GM20431 (cell line): ENCODE data around the gene AMDHD1.
"Not testable (repeated sequence)": the region's sequence is repeated elsewhere in the genome, so short reads cannot be mapped to it uniquely, and the experiment has no call there.

Experiments
- in situ Hi-C: fragments of 300-500 bp; cut with MseI, MboI; formaldehyde crosslinking; loops from one replicate; pipeline ENCODE4 v1.15.0; 2020; ENCODE audit warnings: low sequenced_read_pairs; ENCODE audit not compliant: unreplicated experiment

The AMDHD1 gene

GRCh38 chr12:95960241-95960640, 17.1 kb downstream of the AMDHD1 start:
- in situ Hi-C loops, result no loop called here

- in situ Hi-C loops, result no loop called here
Measured at GRCh38 chr12:95962222-95962621, 19.1 kb downstream of the AMDHD1 start.

- in situ Hi-C loops, result no loop called here
Measured at GRCh38 chr12:95963096-95963495, 20.0 kb downstream of the AMDHD1 start.

DNA sequence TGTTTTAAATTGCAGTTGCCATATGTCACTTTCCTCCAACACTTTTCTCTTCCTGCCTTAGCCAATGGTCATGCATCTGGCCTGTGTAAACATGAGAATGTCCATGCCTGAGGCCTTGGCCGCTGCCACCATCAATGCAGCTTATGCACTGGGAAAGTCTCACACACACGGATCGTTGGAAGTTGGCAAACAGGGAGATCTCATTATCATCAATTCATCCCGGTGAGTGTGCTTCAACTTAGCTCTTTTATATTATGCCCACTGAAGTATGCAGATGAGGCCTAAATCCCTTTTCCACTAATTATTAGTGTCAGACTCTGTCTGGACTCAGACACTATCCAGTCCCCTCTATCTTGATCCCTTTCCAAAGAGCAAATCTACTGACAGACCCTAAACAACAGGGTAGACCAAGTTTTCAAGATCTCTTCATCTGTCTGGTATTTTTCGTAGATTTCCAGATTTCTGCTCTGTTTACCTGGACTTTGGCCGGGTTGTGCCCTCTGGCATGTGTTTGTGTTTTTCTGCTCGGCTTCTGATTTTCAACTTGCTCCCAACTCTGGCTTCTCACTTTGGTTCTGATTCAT, 23.2 kb downstream of the AMDHD1 start:
- in situ Hi-C loops, result no loop called here

GRCh38 chr12:95967301-95967700, 24.2 kb downstream of the AMDHD1 start:
- in situ Hi-C loops, result no loop called here

- in situ Hi-C loops, result not testable (repeated sequence)
Measured at GRCh38 chr12:95969116-95969515, 26.0 kb downstream of the AMDHD1 start.

DNA sequence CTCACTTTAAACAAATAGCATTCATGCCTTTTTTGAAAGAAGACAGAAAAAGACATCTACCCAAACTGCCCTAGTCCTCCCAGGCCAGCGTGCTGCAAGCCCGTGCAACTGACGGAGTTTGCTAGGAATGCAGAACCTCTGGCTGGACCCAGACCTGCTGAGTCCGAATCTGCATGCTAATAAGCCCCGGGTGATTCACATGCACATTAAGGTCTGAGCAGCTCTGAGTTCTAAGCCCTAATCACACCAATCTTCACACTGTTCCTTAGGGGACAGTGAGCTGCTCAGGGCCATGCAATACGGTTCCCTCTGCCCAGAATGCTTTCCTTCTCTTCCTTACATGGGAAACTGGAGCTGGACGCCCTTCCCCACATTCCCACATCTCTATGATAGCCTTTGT, 27.8 kb downstream of the AMDHD1 start:
- in situ Hi-C loops, result no loop called here

DNA sequence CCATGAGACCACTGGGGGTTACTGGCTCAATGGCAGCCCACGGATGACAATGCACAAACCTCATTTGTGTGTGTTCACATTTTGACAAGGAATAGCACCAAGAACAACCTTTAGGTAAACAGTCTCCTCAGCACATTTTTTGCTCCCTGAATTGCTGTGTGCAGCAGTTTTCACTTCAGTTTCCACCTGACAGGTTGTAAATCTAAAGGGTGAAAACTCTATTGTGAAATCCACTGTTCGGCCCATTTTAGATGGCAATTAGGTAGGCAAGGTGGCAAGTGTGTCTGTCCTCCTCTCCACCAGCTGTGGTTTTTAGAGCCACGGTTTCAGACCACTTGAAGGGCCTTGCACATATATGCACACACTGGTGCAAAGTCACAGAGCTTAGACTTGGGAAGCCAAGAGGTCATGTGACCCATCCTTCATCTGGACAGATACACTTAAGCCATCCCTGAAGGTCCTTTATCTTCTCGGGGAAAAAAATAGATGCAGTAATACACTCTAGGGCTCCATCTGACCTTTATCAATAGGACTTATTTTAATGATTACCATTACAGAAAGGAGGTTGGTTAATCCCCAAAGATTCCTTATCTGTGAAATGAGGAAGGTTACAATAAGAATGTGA, 29.8 kb downstream of the AMDHD1 start:
- in situ Hi-C loops, result no loop called here

DNA sequence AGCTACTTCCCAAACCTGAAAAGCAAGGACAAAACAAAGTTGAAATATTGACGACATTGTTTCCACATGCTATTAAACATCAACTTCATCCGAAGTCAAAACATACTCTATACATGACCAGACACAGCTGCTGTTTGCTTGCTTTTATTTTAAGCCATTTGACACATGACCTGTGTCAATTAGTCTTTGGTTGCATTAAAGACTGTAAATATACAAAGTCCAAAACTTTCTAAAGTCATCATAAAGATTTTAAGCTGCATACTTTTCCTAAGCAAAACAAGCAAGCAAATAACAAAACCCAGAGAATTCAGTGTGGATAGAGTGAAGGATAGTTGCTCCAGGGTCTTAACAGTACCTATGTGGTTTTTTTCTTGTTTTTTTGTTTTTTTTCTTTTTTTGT, 31.2 kb downstream of the AMDHD1 start:
- in situ Hi-C loops, result no loop called here

GRCh38 chr12:95975491-95975890, 32.4 kb downstream of the AMDHD1 start:
- in situ Hi-C loops, result no loop called here

DNA sequence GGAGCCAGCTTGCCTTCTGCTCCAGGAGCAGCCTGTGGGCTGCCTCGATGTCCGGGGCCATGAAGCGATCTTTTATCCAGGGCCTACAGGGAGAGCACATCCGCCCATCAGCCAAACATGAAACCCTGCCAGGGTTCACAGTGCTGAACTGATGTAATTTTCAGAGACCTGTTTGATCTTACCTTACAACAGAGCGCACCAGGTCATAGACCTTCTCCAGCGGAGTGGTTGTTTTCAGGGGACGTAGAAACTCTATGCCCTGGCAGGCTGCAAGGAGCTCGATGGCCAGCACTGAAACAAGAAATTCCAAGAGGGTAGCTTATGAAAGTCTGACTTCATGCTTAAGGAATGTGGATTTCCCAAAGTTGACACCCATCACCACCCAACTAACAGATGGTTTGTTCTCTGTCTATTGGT, 33.3 kb downstream of the AMDHD1 start:
- in situ Hi-C loops, result no loop called here

- in situ Hi-C loops, result no loop called here
Measured at GRCh38 chr12:95977764-95978305, 34.7 kb downstream of the AMDHD1 start.

DNA sequence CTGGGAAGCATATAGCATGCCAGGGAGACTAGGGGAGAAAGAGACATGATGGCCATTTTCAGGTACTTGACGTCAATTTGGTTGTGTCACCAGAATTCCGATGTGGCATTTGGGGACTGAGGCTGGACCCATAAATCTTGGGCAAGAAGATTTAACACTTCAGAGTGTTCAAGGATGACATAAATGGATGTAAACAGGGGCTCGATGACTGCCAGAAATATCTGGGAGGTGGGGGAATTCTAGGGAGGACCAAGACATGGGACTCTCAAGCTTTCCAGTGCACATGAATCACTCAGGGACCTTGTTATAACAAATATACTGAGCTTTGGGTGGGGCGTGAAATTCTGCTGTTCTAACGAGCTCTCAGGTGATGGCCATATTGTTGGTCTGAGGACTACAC, 35.2 kb downstream of the AMDHD1 start:
- in situ Hi-C loops, result no loop called here

DNA sequence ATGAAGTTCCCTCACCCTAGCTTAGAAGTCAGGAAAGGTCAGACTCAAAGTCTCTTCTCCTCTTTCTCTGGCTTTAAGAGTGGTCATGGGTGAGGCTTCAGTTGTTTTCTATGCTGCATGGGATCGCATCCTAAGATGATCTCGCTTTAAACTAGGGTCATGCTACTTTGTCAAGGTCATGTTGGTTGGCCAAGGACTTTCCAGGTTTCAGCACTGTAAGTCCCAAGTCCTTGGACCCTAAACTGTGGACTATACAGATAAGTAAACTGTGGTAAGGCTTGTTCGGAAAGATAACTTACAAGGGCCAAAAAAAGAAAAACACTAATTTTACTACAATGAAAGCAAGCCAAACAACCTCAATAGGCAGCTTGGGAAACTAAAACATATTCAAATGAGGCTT, 35.6 kb downstream of the AMDHD1 start:
- in situ Hi-C loops, result no loop called here

- in situ Hi-C loops, result no loop called here
Measured at GRCh38 chr12:95980437-95980836, 37.3 kb downstream of the AMDHD1 start.

GRCh38 chr12:95982602-95983001, 39.5 kb downstream of the AMDHD1 start:
- in situ Hi-C loops, result no loop called here

DNA sequence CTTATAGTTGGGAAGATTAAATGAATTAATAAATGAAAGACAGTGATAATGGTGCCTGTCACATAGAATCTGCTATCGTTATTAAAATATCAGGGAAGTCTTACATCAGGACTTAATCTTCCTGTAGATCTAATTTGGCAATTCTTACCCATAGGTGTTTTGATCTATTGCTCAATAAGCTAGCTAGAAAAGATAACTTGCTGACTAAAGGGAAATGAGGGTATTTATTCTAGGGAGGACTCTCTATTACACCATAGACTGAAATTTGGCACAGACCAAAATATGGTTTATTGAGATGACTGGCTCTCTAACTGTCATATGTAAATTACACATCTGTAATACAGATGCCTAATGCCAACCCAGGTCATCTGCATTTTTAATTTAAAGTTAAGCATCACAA, 41.6 kb downstream of the AMDHD1 start:
- in situ Hi-C loops, result no loop called here

- in situ Hi-C loops, result no loop called here
Measured at GRCh38 chr12:95986635-95987570, 43.8 kb downstream of the AMDHD1 start.

DNA sequence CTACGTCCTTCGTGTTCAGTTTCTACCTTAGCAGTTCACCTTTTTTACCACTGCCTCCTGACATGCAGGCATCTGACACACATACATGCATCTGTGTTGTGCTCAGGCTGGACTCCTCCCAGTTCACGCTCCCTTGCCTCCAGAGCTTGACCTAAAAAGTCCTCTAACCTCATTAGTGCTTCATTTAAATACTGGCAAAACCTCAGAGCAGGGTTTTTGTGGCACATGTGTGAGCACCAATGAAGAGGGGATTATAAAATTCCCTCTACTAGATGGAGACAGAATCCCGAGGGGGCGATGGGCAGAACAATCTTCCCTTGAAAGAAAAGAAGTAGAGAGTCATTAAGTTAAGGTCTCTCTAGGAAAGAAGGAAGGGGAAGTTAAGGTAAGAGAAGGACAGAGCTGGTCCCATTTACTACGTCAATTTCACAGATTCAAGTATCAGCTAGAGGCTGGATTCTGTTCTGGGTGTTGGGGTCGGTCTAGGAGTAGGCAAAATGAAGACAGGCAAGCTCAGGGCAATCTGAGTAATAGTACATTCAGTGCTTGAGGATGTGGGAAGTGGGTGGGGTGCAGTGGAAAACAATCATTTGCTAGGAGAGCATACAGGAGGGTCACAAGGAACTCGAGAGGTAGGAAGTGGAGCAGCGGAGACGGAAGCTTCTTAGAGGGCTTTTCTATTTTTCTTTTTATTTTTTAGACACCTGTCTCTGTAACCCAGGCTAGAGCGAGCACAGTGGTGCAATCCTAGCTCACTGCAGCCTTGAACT, 45.6 kb downstream of the AMDHD1 start:
- in situ Hi-C loops, result no loop called here

DNA sequence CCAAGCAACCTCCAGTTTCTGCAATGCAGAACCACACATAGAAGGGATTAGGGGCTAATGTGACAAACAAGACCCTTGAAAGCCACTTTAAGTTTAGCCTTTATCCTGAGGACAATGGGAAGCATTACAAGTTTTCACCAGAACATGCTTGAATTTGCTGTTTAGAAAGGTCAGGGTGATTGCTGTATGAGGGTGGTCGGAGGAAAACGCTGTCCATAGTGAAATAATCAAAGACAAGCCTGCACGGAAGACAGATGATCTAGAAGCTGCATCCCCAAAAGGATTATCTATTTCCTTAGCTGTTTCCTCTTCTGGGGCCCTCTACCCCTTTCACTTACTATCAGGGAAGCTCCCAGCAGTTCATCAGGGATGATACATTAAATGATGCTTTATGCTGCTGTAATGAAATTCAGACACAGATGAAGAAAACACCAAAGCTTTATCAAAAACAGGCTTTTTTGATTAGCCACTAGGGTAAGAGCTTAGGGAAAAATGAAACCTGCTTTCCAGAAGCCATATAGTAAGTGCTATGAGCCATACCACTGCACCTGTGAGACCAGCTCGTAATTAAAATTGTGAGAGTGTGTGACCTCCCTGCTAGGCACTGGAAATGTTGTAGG, 46.5 kb downstream of the AMDHD1 start:
- in situ Hi-C loops, result no loop called here
